Fibroblast of mammary gland (primary cell): ENCODE data around the gene ANO4.

Experiments
- DNase-seq: peaks from one replicate; pipeline ENCODE4 v3.0.0-alpha.2; 2010; ENCODE audit warnings: low read depth
- H3K4me3 ChIP-seq: 2 replicates; pipeline ENCODE4 v1.5.1; 2011; ENCODE audit warnings: low read depth, mild to moderate bottlenecking, low read length, moderate library complexity; ENCODE audit not compliant: control insufficient read depth
- CTCF ChIP-seq: conservative IDR thresholded peaks from 2 replicates; pipeline ENCODE4 v1.5.1; 2011; ENCODE audit warnings: low read depth, low read length, inconsistent platforms; ENCODE audit not compliant: control insufficient read depth, insufficient read depth

Gene ANO4

GRCh38 chr12:101066489-101066888 is 271.9 kb downstream of the ANO4 start:
- no peak for TF ChIP-seq CTCF
- H3K4me3 ChIP-seq: no peak overlapping the region
- no peak for DNase-seq

- DNase-seq: no peak
- no peak overlapping the region for H3K4me3 ChIP-seq
- TF ChIP-seq CTCF: no peak
Observed at GRCh38 chr12:101068402-101068801, 273.8 kb downstream of the ANO4 start.

GRCh38 chr12:101068836-101069235 is 274.3 kb downstream of the ANO4 start:
- H3K4me3 ChIP-seq: no peak overlapping the region
- DNase-seq: no peak
- no peak for TF ChIP-seq CTCF

- no peak for TF ChIP-seq CTCF
- H3K4me3 ChIP-seq: no peak overlapping the region
- no peak for DNase-seq
Observed at GRCh38 chr12:101074940-101075680, 280.5 kb downstream of the ANO4 start.

GRCh38 chr12:101076921-101077320 is 282.3 kb downstream of the ANO4 start:
- DNase-seq: peak; percentile 10
- TF ChIP-seq CTCF: no peak
- H3K4me3 ChIP-seq: no peak overlapping the region

GRCh38 chr12:101077791-101078528 is 283.4 kb downstream of the ANO4 start:
- no peak overlapping the region for H3K4me3 ChIP-seq
- no peak for TF ChIP-seq CTCF
- no peak for DNase-seq
